Measurements from ENCODE around the gene R3HDM2. TPM values are rescaled to one million over a fixed set of nuclear protein-coding genes. Genes with fewer than 3 reads are reported as not detected.

Gene R3HDM2
- total and polyA plus RNA-seq, 3 experiments from 2014 or later, result 15.1 to 36.8 (median 28.2) TPM

GRCh38 chr12:57465030-57465746, 34.3 kb upstream of the R3HDM2 start:
- peaks cover 24 to 43% (median 29%) of the 10 kb centered on the region in 3 donors for H3K4me1 Mint-ChIP-seq
- H3K4me1 ChIP-seq (ENCODE audit: insufficient read depth, low read length), result peaks cover 25% of the 10 kb centered on the region
- no peaks in the 10 kb centered on the region for H3K9me3 ChIP-seq (ENCODE audit: low read length)
- CTCF ChIA-PET, result interaction anchor here (0.6 to 1.4 kb wide), 3 partner anchors 9 to 27 kb away, joined by 3 to 5 read pairs (median 3); no protein-coding TSS in a partner anchor
- no peak for DNase-seq
- peaks cover 8% of the 10 kb centered on the region for H3K36me3 ChIP-seq (ENCODE audit: insufficient read depth, low read length)
- POLR2A ChIA-PET, result interaction anchor here (0.7 to 1.5 kb wide), 3 partner anchors 12 to 14 kb away, joined by 3 to 6 read pairs (median 4); partner anchors contain the start of gene ARHGAP9
- no peak overlapping the region for H3K27ac ChIP-seq (ENCODE audit: low read depth, low read length)
- peaks cover 6 to 17% of the 10 kb centered on the region in 2 donors for H3K27me3 Mint-ChIP-seq
- peak overlapping the region in 2 of 8 donors; percentile 31 to 44 for H3K27ac Mint-ChIP-seq
- peaks cover 7% of the 10 kb centered on the region for H3K27me3 ChIP-seq (ENCODE audit: insufficient read depth, low read length, poor library complexity, severe bottlenecking)
- peaks cover 0 to 2% (median 0%) of the 10 kb centered on the region in 5 donors for H3K9me3 Mint-ChIP-seq
- H3K4me3 Mint-ChIP-seq, result peak overlapping the region in 2 of 7 donors; percentile 18 to 68
- peaks cover 0 to 32% (median 9%) of the 10 kb centered on the region in 3 donors for H3K36me3 Mint-ChIP-seq
- H3K4me3 ChIP-seq (ENCODE audit: low read length), result no peak overlapping the region

- Histone ChIP-seq H3K9me3 (ENCODE audit: low read length) (no peaks in the 10 kb centered on the region), H3K4me1 (ENCODE audit: insufficient read depth, low read length) (peaks cover 26% of the 10 kb centered on the region), H3K27me3 (ENCODE audit: insufficient read depth, low read length, poor library complexity, severe bottlenecking) (peaks cover 7% of the 10 kb centered on the region), H3K4me3 (ENCODE audit: low read length) (no peak overlapping the region), H3K36me3 (ENCODE audit: insufficient read depth, low read length) (peaks cover 7% of the 10 kb centered on the region), H3K27ac (ENCODE audit: low read depth, low read length) (no peak overlapping the region)
- peak overlapping the region in 1 of 8 donors; percentile 31 for H3K27ac Mint-ChIP-seq
- H3K4me1 Mint-ChIP-seq, result peaks cover 25 to 42% (median 27%) of the 10 kb centered on the region in 3 donors
- no peak for DNase-seq
- peaks cover 0 to 26% (median 9%) of the 10 kb centered on the region in 3 donors for H3K36me3 Mint-ChIP-seq
- peaks cover 0 to 2% (median 0%) of the 10 kb centered on the region in 5 donors for H3K9me3 Mint-ChIP-seq
- peaks cover 6 to 19% of the 10 kb centered on the region in 2 donors for H3K27me3 Mint-ChIP-seq
- CTCF ChIA-PET, result interaction anchor here (1.7 to 7.3 kb wide), 2 partner anchors 9 to 13 kb away, joined by 5 to 167 read pairs; partner anchors contain the start of genes ARHGAP9 and INHBE
- H3K4me3 Mint-ChIP-seq, result peak overlapping the region in 1 of 7 donors; percentile 68
- POLR2A ChIA-PET, result interaction anchor here (0.7 to 0.8 kb wide), 2 partner anchors 13 to 15 kb away, joined by 4 to 6 read pairs; partner anchors contain the start of gene ARHGAP9
Observed at GRCh38 chr12:57464569-57464968, 33.7 kb upstream of the R3HDM2 start.

DNA sequence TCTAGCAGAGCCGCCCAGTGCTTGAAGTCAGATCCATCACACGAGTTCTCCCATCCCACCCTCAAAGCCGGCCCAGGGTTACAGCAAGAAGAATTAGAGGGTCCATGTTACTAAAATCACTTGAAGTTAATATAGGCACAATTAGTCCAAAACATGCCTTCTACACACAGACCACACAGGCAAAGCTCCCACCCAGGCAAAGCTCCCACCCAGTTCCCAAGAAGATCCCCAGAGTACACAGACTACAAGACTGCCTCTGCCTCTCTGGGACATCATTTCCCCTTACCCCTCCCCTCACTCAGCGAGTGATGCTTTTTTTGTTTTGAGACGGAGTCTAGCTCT, 32.0 kb upstream of the R3HDM2 start:
- DNase-seq, result no peak
- Histone ChIP-seq H3K36me3 (ENCODE audit: insufficient read depth, low read length) (no peaks in the 10 kb centered on the region), H3K4me1 (ENCODE audit: insufficient read depth, low read length) (peaks cover 33% of the 10 kb centered on the region), H3K27ac (ENCODE audit: low read depth, low read length) (no peak overlapping the region), H3K27me3 (ENCODE audit: insufficient read depth, low read length, poor library complexity, severe bottlenecking) (peaks cover 7% of the 10 kb centered on the region), H3K4me3 (ENCODE audit: low read length) (no peak overlapping the region), H3K9me3 (ENCODE audit: low read length) (no peaks in the 10 kb centered on the region)
- ChIA-PET POLR2A (interaction anchor here (4.4 kb wide), 1 partner anchor 17 kb away, joined by 20 read pairs; the partner anchor contains the start of gene ARHGAP9), CTCF (interaction anchor here (0.8 to 7.3 kb wide), 15 partner anchors 8 to 279 kb away, joined by 3 to 167 read pairs (median 4); partner anchors contain the start of genes ARHGAP9, DDIT3, INHBC and INHBE)
- Mint-ChIP-seq H3K27me3 (peaks cover 6 to 19% of the 10 kb centered on the region in 2 donors), H3K4me1 (peaks cover 33 to 49% (median 36%) of the 10 kb centered on the region in 3 donors), H3K4me3 (peak overlapping the region; percentile 85 to 95 (median 91)), H3K9me3 (peaks cover 0 to 1% (median 0%) of the 10 kb centered on the region in 5 donors), H3K27ac (peak overlapping the region in 5 of 8 donors; percentile 49 to 93 (median 80)), H3K36me3 (peaks cover 0 to 17% (median 2%) of the 10 kb centered on the region in 3 donors)

DNA sequence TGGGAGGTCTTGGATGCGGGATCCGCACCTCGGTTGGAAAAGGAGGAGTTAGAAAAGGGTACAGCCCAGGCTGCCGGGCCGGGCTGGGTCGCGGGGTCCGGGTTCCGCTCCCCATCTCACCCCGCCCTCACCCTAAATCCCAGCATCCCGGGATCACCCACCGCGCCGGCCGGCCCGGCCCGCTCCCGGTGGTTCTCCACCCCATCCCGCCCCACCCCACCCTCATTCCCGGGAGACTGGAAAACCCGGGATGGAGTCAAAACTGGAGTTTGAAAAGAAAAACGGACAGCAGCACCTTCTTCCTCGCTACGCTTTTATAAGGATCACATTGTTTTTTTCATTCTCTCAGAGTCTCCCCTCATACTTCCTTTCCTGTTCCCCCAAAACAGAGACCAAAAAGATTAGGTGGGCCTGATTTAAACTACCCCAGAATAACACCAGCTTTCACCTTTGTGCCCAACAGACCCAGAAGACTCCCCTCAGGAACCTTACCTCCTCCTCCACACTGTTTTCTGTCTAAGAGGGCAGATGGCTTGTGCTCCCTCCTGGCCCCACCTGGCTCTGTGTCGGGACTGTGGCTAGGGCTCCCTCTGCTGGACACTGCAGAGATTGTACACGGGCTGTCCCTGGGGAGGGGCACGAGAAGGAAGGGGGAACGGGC, 31.5 kb upstream of the R3HDM2 start:
- Histone ChIP-seq H3K9me3 (ENCODE audit: low read length) (no peaks in the 10 kb centered on the region), H3K4me3 (ENCODE audit: low read length) (peak overlapping the region; percentile 69), H3K4me1 (ENCODE audit: insufficient read depth, low read length) (peaks cover 33% of the 10 kb centered on the region), H3K36me3 (ENCODE audit: insufficient read depth, low read length) (no peaks in the 10 kb centered on the region), H3K27me3 (ENCODE audit: insufficient read depth, low read length, poor library complexity, severe bottlenecking) (peaks cover 7% of the 10 kb centered on the region), H3K27ac (ENCODE audit: low read depth, low read length) (peak overlapping the region; percentile 9)
- Mint-ChIP-seq H3K4me1 (peaks cover 30 to 49% (median 36%) of the 10 kb centered on the region in 3 donors), H3K4me3 (peak overlapping the region; percentile 85 to 95 (median 93)), H3K27ac (peak overlapping the region; percentile 8 to 93 (median 80)), H3K36me3 (peaks cover 0 to 13% (median 0%) of the 10 kb centered on the region in 3 donors), H3K27me3 (peaks cover 6 to 19% of the 10 kb centered on the region in 2 donors), H3K9me3 (no peaks in the 10 kb centered on the region)
- ChIA-PET POLR2A (interaction anchor here (0.8 to 4.4 kb wide), 2 partner anchors 15 to 17 kb away, joined by 3 to 20 read pairs; partner anchors contain the start of gene ARHGAP9), CTCF (interaction anchor here (0.8 to 7.3 kb wide), 20 partner anchors 9 to 280 kb away, joined by 3 to 167 read pairs (median 3); partner anchors contain the start of genes ARHGAP9, DDIT3, INHBC and MBD6)
- DNase-seq, result peak; percentile 77 to 92 (median 83)

- Histone ChIP-seq H3K36me3 (ENCODE audit: insufficient read depth, low read length) (no peaks in the 10 kb centered on the region), H3K27ac (ENCODE audit: low read depth, low read length) (peak overlapping the region; percentile 9), H3K4me3 (ENCODE audit: low read length) (peak overlapping the region; percentile 69), H3K9me3 (ENCODE audit: low read length) (no peaks in the 10 kb centered on the region), H3K4me1 (ENCODE audit: insufficient read depth, low read length) (peaks cover 33% of the 10 kb centered on the region), H3K27me3 (ENCODE audit: insufficient read depth, low read length, poor library complexity, severe bottlenecking) (peaks cover 7% of the 10 kb centered on the region)
- Mint-ChIP-seq H3K9me3 (no peaks in the 10 kb centered on the region), H3K36me3 (peaks cover 0 to 9% (median 0%) of the 10 kb centered on the region in 3 donors), H3K27ac (peak overlapping the region in 7 of 8 donors; percentile 43 to 92 (median 80)), H3K27me3 (peaks cover 6 to 19% of the 10 kb centered on the region in 2 donors), H3K4me3 (peak overlapping the region; percentile 84 to 93 (median 93)), H3K4me1 (peaks cover 30 to 46% (median 36%) of the 10 kb centered on the region in 3 donors)
- POLR2A ChIA-PET, result interaction anchor here (0.8 to 4.4 kb wide), 2 partner anchors 16 to 18 kb away, joined by 3 to 20 read pairs; partner anchors contain the start of gene ARHGAP9
- DNase-seq, result no peak
- CTCF ChIA-PET, result interaction anchor here (1.0 to 7.3 kb wide), 17 partner anchors 10 to 280 kb away, joined by 3 to 167 read pairs (median 4); partner anchors contain the start of genes ARHGAP9, DDIT3, MBD6 and OS9
Observed at GRCh38 chr12:57461917-57462250, 31.0 kb upstream of the R3HDM2 start.

- H3K36me3 Mint-ChIP-seq, result peaks cover 0 to 9% (median 0%) of the 10 kb centered on the region in 3 donors
- H3K27ac Mint-ChIP-seq, result peak overlapping the region in 7 of 8 donors; percentile 49 to 92 (median 80)
- H3K9me3 Mint-ChIP-seq, result no peaks in the 10 kb centered on the region
- DNase-seq, result peak in 2 of 5 donors; percentile 44 to 72
- peaks cover 33% of the 10 kb centered on the region for H3K4me1 ChIP-seq (ENCODE audit: insufficient read depth, low read length)
- H3K4me1 Mint-ChIP-seq, result peaks cover 30 to 45% (median 36%) of the 10 kb centered on the region in 3 donors
- H3K27me3 ChIP-seq (ENCODE audit: insufficient read depth, low read length, poor library complexity, severe bottlenecking), result peaks cover 7% of the 10 kb centered on the region
- H3K36me3 ChIP-seq (ENCODE audit: insufficient read depth, low read length), result no peaks in the 10 kb centered on the region
- ChIA-PET POLR2A (interaction anchor here (0.7 to 4.4 kb wide), 3 partner anchors 16 to 18 kb away, joined by 3 to 20 read pairs (median 3); partner anchors contain the start of gene ARHGAP9), CTCF (interaction anchor here (1.0 to 7.3 kb wide), 14 partner anchors 8 to 232 kb away, joined by 3 to 167 read pairs (median 4); partner anchors contain the start of genes ARHGAP9, MBD6 and OS9)
- H3K27me3 Mint-ChIP-seq, result peaks cover 6 to 19% of the 10 kb centered on the region in 2 donors
- H3K9me3 ChIP-seq (ENCODE audit: low read length), result no peaks in the 10 kb centered on the region
- H3K4me3 Mint-ChIP-seq, result peak overlapping the region; percentile 84 to 93 (median 93)
- peak overlapping the region; percentile 16 for H3K27ac ChIP-seq (ENCODE audit: low read depth, low read length)
- H3K4me3 ChIP-seq (ENCODE audit: low read length), result peak overlapping the region; percentile 69
Observed at GRCh38 chr12:57461276-57461916, 30.6 kb upstream of the R3HDM2 start.
